NB4 (cell line): ENCODE data around the gene MARK1.

ENCODE experiments used
- TF ChIP-seq, protein P1 (sequence below): IDR thresholded peaks from one replicate; pipeline ENCODE4 v1.5.1; 2012; ENCODE audit warnings: low read depth, low read length
- TF ChIP-seq, protein P2 (sequence below): IDR thresholded peaks from 2 replicates; pipeline ENCODE4 v1.6.1; 2011; ENCODE audit warnings: low read depth, low read length

DNA sequence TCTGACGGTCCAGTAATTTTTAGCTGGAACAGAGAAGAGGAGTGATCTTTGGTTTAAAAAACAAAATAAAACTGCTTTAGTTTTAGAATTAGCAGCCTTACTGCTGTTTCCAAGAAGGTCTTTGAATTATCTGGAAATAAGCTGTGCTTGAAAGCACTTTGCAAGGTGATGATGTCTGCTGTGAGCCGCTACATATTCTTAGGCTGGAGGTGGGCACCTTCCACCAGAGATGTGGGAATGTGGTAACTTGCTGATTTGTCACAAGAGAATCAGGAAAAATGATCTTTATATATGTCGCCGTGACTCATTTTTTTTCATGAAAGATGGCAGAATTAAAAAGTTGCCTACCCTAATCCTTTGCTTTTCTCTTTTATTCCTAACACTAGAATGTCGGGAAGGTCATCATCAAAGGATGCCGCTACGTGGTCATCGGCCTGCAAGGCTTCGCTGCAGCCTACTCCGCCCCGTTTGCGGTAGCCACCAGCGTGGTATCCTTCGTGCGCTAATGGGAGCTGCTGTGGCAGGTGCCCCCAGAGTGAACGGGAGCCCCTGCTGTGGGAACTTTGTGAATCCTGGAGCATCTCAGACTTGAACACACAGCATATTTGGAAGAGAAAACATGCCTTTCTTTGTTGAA lies 168.4 kb downstream of the MARK1 start:
- TF ChIP-seq, protein P1, sequence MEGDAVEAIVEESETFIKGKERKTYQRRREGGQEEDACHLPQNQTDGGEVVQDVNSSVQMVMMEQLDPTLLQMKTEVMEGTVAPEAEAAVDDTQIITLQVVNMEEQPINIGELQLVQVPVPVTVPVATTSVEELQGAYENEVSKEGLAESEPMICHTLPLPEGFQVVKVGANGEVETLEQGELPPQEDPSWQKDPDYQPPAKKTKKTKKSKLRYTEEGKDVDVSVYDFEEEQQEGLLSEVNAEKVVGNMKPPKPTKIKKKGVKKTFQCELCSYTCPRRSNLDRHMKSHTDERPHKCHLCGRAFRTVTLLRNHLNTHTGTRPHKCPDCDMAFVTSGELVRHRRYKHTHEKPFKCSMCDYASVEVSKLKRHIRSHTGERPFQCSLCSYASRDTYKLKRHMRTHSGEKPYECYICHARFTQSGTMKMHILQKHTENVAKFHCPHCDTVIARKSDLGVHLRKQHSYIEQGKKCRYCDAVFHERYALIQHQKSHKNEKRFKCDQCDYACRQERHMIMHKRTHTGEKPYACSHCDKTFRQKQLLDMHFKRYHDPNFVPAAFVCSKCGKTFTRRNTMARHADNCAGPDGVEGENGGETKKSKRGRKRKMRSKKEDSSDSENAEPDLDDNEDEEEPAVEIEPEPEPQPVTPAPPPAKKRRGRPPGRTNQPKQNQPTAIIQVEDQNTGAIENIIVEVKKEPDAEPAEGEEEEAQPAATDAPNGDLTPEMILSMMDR, result no peak
- TF ChIP-seq, protein P2, sequence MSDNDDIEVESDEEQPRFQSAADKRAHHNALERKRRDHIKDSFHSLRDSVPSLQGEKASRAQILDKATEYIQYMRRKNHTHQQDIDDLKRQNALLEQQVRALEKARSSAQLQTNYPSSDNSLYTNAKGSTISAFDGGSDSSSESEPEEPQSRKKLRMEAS, result no peak
